Nephron progenitor cell (in vitro differentiated cells): ENCODE results near the gene JAKMIP2.

Experiments
- DNase-seq: peaks from one replicate; pipeline ENCODE4 v3.0.0; 2021
- H3K27ac Mint-ChIP-seq: 2 replicates; pipeline ENCODE4 v1.8.0; 2021; ENCODE audit warnings: mild to moderate bottlenecking, moderate library complexity, mixed read lengths
- H3K27me3 Mint-ChIP-seq: 2 replicates; pipeline ENCODE4 v1.8.0; 2021; ENCODE audit warnings: mild to moderate bottlenecking, low read depth, mixed read lengths; ENCODE audit not compliant: poor library complexity
- H3K36me3 Mint-ChIP-seq: 2 replicates; pipeline ENCODE4 v1.8.0; 2021; ENCODE audit warnings: low read depth, mixed read lengths
- H3K4me1 Mint-ChIP-seq: 2 replicates; pipeline ENCODE4 v1.8.0; 2021; ENCODE audit warnings: mixed read lengths
- H3K4me3 Mint-ChIP-seq: 2 replicates; pipeline ENCODE4 v1.8.0; 2021; ENCODE audit warnings: mild to moderate bottlenecking, moderate library complexity, mixed read lengths
- H3K9me3 Mint-ChIP-seq: 2 replicates; pipeline ENCODE4 v1.8.0; 2021; ENCODE audit warnings: mild to moderate bottlenecking, moderate library complexity, mixed read lengths
- TF ChIP-seq, protein P1 (sequence below): fragments of 200-600 bp; sonication (generic); IDR thresholded peaks from 2 replicates; pipeline ENCODE4 v1.5.0; 2021; ENCODE audit warnings: antibody characterized with exemption

JAKMIP2 gene

GRCh38 chr5:147791181-147791580, 8.7 kb upstream of the JAKMIP2 start:
- TF ChIP-seq, protein P1, sequence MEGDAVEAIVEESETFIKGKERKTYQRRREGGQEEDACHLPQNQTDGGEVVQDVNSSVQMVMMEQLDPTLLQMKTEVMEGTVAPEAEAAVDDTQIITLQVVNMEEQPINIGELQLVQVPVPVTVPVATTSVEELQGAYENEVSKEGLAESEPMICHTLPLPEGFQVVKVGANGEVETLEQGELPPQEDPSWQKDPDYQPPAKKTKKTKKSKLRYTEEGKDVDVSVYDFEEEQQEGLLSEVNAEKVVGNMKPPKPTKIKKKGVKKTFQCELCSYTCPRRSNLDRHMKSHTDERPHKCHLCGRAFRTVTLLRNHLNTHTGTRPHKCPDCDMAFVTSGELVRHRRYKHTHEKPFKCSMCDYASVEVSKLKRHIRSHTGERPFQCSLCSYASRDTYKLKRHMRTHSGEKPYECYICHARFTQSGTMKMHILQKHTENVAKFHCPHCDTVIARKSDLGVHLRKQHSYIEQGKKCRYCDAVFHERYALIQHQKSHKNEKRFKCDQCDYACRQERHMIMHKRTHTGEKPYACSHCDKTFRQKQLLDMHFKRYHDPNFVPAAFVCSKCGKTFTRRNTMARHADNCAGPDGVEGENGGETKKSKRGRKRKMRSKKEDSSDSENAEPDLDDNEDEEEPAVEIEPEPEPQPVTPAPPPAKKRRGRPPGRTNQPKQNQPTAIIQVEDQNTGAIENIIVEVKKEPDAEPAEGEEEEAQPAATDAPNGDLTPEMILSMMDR: no peak
- Mint-ChIP-seq H3K27me3 (peaks cover 4% of the 10 kb centered on the region), H3K4me3 (no peak overlapping the region), H3K27ac (no peak overlapping the region), H3K4me1 (no peaks in the 10 kb centered on the region), H3K9me3 (no peaks in the 10 kb centered on the region), H3K36me3 (no peaks in the 10 kb centered on the region)
- DNase-seq: no peak

GRCh38 chr5:147789820-147790219, 7.3 kb upstream of the JAKMIP2 start:
- Mint-ChIP-seq H3K9me3 (no peaks in the 10 kb centered on the region), H3K27me3 (peaks cover 4% of the 10 kb centered on the region), H3K4me3 (no peak overlapping the region), H3K27ac (no peak overlapping the region), H3K4me1 (no peaks in the 10 kb centered on the region), H3K36me3 (no peaks in the 10 kb centered on the region)
- no peak for DNase-seq
- TF ChIP-seq, protein P1: no peak

DNA sequence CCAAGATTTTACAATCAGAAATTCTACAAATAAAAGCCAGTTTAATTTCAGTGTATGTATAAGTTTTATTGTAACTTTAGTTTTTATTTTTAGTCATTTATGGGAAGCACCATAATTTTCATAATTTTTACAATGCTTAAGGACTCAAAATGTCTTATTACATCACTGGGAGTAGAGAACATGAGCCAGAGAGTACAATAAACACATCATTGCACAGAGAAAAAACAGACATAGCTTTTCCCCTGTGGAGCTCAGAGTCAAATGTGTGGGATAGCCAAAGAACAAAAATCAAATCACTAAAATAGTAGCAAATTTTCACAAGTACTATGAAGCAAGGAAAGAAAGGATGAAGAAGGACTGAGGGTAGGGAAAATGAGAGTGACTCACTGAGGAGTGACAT, 5.5 kb upstream of the JAKMIP2 start:
- Mint-ChIP-seq H3K27me3 (peaks cover 4% of the 10 kb centered on the region), H3K27ac (no peak overlapping the region), H3K9me3 (no peaks in the 10 kb centered on the region), H3K4me3 (no peak overlapping the region), H3K36me3 (no peaks in the 10 kb centered on the region), H3K4me1 (no peaks in the 10 kb centered on the region)
- no peak for DNase-seq
- TF ChIP-seq, protein P1: no peak

DNA sequence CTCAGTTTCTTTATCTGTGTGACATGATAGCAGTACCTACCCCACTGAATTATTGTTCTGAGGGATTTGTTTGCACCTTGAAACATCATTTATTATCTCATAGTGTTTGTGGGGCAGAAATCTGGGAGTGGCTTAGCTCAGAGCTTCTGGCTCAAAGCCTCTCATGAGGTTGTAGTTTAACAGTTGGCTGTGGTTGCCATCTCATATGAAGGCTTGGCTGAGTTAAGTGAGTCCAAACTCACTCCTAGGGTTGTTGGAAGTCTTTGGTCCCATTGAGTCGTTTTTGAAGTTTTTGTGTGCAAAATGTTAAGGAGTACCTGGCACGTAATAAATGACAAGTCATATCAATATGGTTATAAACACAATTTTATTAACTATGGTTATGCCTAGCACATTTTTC, 3.6 kb upstream of the JAKMIP2 start:
- Mint-ChIP-seq H3K4me1 (peaks cover 17% of the 10 kb centered on the region), H3K9me3 (no peaks in the 10 kb centered on the region), H3K36me3 (no peaks in the 10 kb centered on the region), H3K4me3 (no peak overlapping the region), H3K27ac (no peak overlapping the region), H3K27me3 (peaks cover 4% of the 10 kb centered on the region)
- no peak for DNase-seq
- TF ChIP-seq, protein P1: no peak

GRCh38 chr5:147784146-147784987, 1.8 kb upstream of the JAKMIP2 start:
- Mint-ChIP-seq H3K9me3 (no peaks in the 10 kb centered on the region), H3K4me3 (no peak overlapping the region), H3K4me1 (peaks cover 35% of the 10 kb centered on the region), H3K27me3 (peaks cover 4% of the 10 kb centered on the region), H3K27ac (peak overlapping the region; percentile 8), H3K36me3 (no peaks in the 10 kb centered on the region)
- TF ChIP-seq, protein P1: no peak
- no peak for DNase-seq
